ENCODE results near the gene PITRM1. TPM values are rescaled to one million over a fixed set of nuclear protein-coding genes. Genes with fewer than 3 reads are reported as not detected.

PITRM1 gene
- total RNA-seq, 1 donor from 2014 or later: 47.6 TPM

GRCh38 chr10:3203016-3203811, 30.6 kb upstream of the PITRM1 start:
- DNase-seq (ENCODE audit: low spot score, unreplicated experiment): no peak
- Mint-ChIP-seq H3K27ac (no peak overlapping the region), H3K9me3 (ENCODE audit: low read depth) (no peaks in the 10 kb centered on the region), H3K27me3 (peaks cover 40% of the 10 kb centered on the region), H3K4me1 (ENCODE audit: low read depth) (no peaks in the 10 kb centered on the region), H3K36me3 (ENCODE audit: insufficient read depth) (no peaks in the 10 kb centered on the region), H3K4me3 (ENCODE audit: low read depth) (no peak overlapping the region)
- no peak for TF ChIP-seq CTCF (IDR thresholded peaks at IDR 0.05; ENCODE audit: unreplicated experiment)

- Mint-ChIP-seq H3K4me3 (ENCODE audit: low read depth) (no peak overlapping the region), H3K4me1 (ENCODE audit: low read depth) (peaks cover 4% of the 10 kb centered on the region), H3K27ac (no peak overlapping the region), H3K27me3 (peaks cover 48% of the 10 kb centered on the region), H3K36me3 (ENCODE audit: insufficient read depth) (no peaks in the 10 kb centered on the region), H3K9me3 (ENCODE audit: low read depth) (no peaks in the 10 kb centered on the region)
- no peak for DNase-seq (ENCODE audit: low spot score, unreplicated experiment)
- no peak for TF ChIP-seq CTCF (IDR thresholded peaks at IDR 0.05; ENCODE audit: unreplicated experiment)
Observed at GRCh38 chr10:3201796-3202195, 29.2 kb upstream of the PITRM1 start.

DNA sequence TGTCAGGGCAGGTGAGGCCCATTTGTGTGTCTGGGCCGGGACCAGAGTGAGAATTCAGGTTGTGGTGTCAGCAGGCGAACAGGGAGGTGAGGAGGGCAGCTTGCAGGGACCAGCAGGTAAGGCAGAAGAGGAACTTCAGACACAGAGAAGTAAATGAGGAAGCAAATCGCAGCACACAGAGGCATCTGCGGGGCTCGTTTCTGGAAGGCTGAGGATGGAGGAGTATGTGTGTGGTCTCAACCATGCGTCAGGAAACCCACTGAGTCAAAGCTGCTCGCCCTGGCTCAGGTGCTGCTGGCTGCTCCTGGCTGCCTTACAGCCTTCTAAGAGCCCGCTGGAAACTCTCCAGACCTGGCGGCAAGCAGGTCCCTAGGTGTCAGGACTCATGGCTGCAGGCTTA, 26.9 kb upstream of the PITRM1 start:
- H3K36me3 Mint-ChIP-seq (ENCODE audit: insufficient read depth): no peaks in the 10 kb centered on the region
- TF ChIP-seq CTCF (IDR thresholded peaks at IDR 0.05; ENCODE audit: unreplicated experiment): no peak
- DNase-seq (ENCODE audit: low spot score, unreplicated experiment): no peak
- H3K4me3 Mint-ChIP-seq (ENCODE audit: low read depth): no peak overlapping the region
- H3K27me3 Mint-ChIP-seq: peaks cover 47% of the 10 kb centered on the region
- no peaks in the 10 kb centered on the region for H3K9me3 Mint-ChIP-seq (ENCODE audit: low read depth)
- H3K27ac Mint-ChIP-seq: no peak overlapping the region
- H3K4me1 Mint-ChIP-seq (ENCODE audit: low read depth): peaks cover 4% of the 10 kb centered on the region

GRCh38 chr10:3198900-3199299, 26.3 kb upstream of the PITRM1 start:
- H3K27ac Mint-ChIP-seq: no peak overlapping the region

More at GRCh38 chr10:3198900-3199299, 26.3 kb upstream of the PITRM1 start:
- no peak for DNase-seq (ENCODE audit: low spot score, unreplicated experiment)
- Mint-ChIP-seq H3K4me3 (ENCODE audit: low read depth) (no peak overlapping the region), H3K27me3 (peaks cover 45% of the 10 kb centered on the region), H3K36me3 (ENCODE audit: insufficient read depth) (no peaks in the 10 kb centered on the region), H3K9me3 (ENCODE audit: low read depth) (no peaks in the 10 kb centered on the region), H3K4me1 (ENCODE audit: low read depth) (peaks cover 4% of the 10 kb centered on the region)
- TF ChIP-seq CTCF (IDR thresholded peaks at IDR 0.05; ENCODE audit: unreplicated experiment): no peak
